Mesendoderm (in vitro differentiated cells): ENCODE measurements around the gene CTNNA1.

Source experiments
- DNase-seq: peaks from one replicate; pipeline ENCODE4 v3.0.0; 2013
- H2AK5ac ChIP-seq: 2 replicates; pipeline ENCODE4 v1.6.1; 2013; ENCODE audit warnings: low read length, inconsistent platforms
- H2BK120ac ChIP-seq: 2 replicates; pipeline ENCODE4 v1.6.1; 2013; ENCODE audit warnings: low read depth, mild to moderate bottlenecking, low read length, moderate library complexity, mixed read lengths
- H2BK15ac ChIP-seq: replicated peaks from 2 replicates; pipeline ENCODE4 v1.6.1; 2013; ENCODE audit warnings: low read depth, mild to moderate bottlenecking, moderate library complexity
- H2BK5ac ChIP-seq: 2 replicates; pipeline ENCODE4 v1.6.1; 2013; ENCODE audit warnings: low read length, inconsistent platforms
- H3K18ac ChIP-seq: 2 replicates; pipeline ENCODE4 v1.6.1; 2013; ENCODE audit warnings: mild to moderate bottlenecking, low read length, mixed read lengths
- H3K23ac ChIP-seq: one replicate; pipeline ENCODE4 v1.6.1; 2013; ENCODE audit warnings: low read length
- H3K27ac ChIP-seq: 2 replicates; pipeline ENCODE4 v1.5.1; 2013; ENCODE audit warnings: low read depth, mild to moderate bottlenecking, inconsistent platforms, low read length, moderate library complexity
- H3K27me3 ChIP-seq: 2 replicates; pipeline ENCODE4 v1.6.1; 2013; ENCODE audit warnings: low read length, control low read depth, mild to moderate bottlenecking, inconsistent platforms; ENCODE audit not compliant: insufficient read depth, poor library complexity
- H3K36me3 ChIP-seq: 2 replicates; pipeline ENCODE4 v1.6.1; 2013; ENCODE audit warnings: low read length, inconsistent platforms; ENCODE audit not compliant: control insufficient read depth, insufficient read depth
- H3K4ac ChIP-seq: one replicate; pipeline ENCODE4 v1.6.1; 2013; ENCODE audit warnings: low read depth, mild to moderate bottlenecking, low read length, moderate library complexity
- H3K4me1 ChIP-seq: 2 replicates; pipeline ENCODE4 v1.6.1; 2013; ENCODE audit warnings: low read depth, low read length, inconsistent platforms; ENCODE audit not compliant: control insufficient read depth
- H3K4me2 ChIP-seq: 2 replicates; pipeline ENCODE4 v1.6.1; 2013; ENCODE audit warnings: low read length
- H3K4me3 ChIP-seq: 2 replicates; pipeline ENCODE4 v1.5.1; 2013; ENCODE audit warnings: mild to moderate bottlenecking, low read length
- H3K56ac ChIP-seq: one replicate; pipeline ENCODE4 v1.6.1; 2013; ENCODE audit warnings: low read length
- H3K79me1 ChIP-seq: 2 replicates; pipeline ENCODE4 v1.6.1; 2013; ENCODE audit warnings: low read length, inconsistent platforms
- H3K79me2 ChIP-seq: 2 replicates; pipeline ENCODE4 v1.6.1; 2013; ENCODE audit warnings: mild to moderate bottlenecking, low read length; ENCODE audit not compliant: control insufficient read depth, insufficient read depth
- H3K9ac ChIP-seq: 2 replicates; pipeline ENCODE4 v1.6.1; 2013; ENCODE audit warnings: low read length, inconsistent platforms
- H4K5ac ChIP-seq: one replicate; pipeline ENCODE4 v1.6.1; 2013; ENCODE audit warnings: low read length
- H4K8ac ChIP-seq: one replicate; pipeline ENCODE4 v1.6.1; 2013; ENCODE audit warnings: low read depth, mild to moderate bottlenecking, control low read depth, low read length, moderate library complexity
- WGBS: extraction: QIAGEN DNeasy Blood & Tissue Kit; methylation state at CpG from one replicate; pipeline ENCODE4 v1.1.7; 2013; ENCODE audit warnings: low lambda C conversion rate, missing lambda C conversion rate; ENCODE audit not compliant: insufficient coverage; ENCODE audit errors: extremely low coverage; 5-methylcytosine and 5-hydroxymethylcytosine counted together

The CTNNA1 gene

GRCh38 chr5:138961729-138962128 is 208.5 kb downstream of the CTNNA1 start:
- Histone ChIP-seq H3K27ac (no peak overlapping the region), H3K4me3 (no peak overlapping the region)

GRCh38 chr5:138962614-138963370 is 209.6 kb downstream of the CTNNA1 start:
- no peak overlapping the region for H3K4me2 ChIP-seq

More at GRCh38 chr5:138961729-138962128, 208.5 kb downstream of the CTNNA1 start:
- peak overlapping the region; percentile 57 for H3K18ac ChIP-seq
- H2BK120ac ChIP-seq: no peak overlapping the region
- H2BK5ac ChIP-seq: no peak overlapping the region
- no CpG with 5 or more reads among the region's 1 CpG for WGBS
- H3K4me2 ChIP-seq: no peak overlapping the region
- H2AK5ac ChIP-seq: no peak overlapping the region
- no peaks in the 10 kb centered on the region for H3K79me1 ChIP-seq
- no peak overlapping the region for H4K8ac ChIP-seq
- DNase-seq: no peak
- H3K4me1 ChIP-seq: peaks cover 12% of the 10 kb centered on the region
- no peaks in the 10 kb centered on the region for H3K79me2 ChIP-seq
- no peak overlapping the region for H2BK15ac ChIP-seq
- H3K9ac ChIP-seq: no peak overlapping the region
- H4K5ac ChIP-seq: no peak overlapping the region
- H3K36me3 ChIP-seq: no peaks in the 10 kb centered on the region
- H3K23ac ChIP-seq: no peak overlapping the region
- H3K27me3 ChIP-seq: no peaks in the 10 kb centered on the region
- H3K4ac ChIP-seq: no peak overlapping the region
- H3K56ac ChIP-seq: peak overlapping the region; percentile 17

GRCh38 chr5:138963763-138964371 is 210.6 kb downstream of the CTNNA1 start:
- Histone ChIP-seq H3K36me3 (no peaks in the 10 kb centered on the region), H2BK5ac (no peak overlapping the region), H3K4ac (no peak overlapping the region), H3K4me1 (peaks cover 12% of the 10 kb centered on the region), H3K18ac (peak overlapping the region; percentile 81), H3K4me3 (no peak overlapping the region), H2BK15ac (peak overlapping the region; percentile 75), H2BK120ac (peak overlapping the region; percentile 74), H3K79me1 (no peaks in the 10 kb centered on the region), H4K5ac (no peak overlapping the region), H2AK5ac (peak overlapping the region; percentile 50), H3K27ac (no peak overlapping the region), H3K56ac (peak overlapping the region; percentile 50), H3K4me2 (no peak overlapping the region), H4K8ac (no peak overlapping the region), H3K23ac (no peak overlapping the region), H3K27me3 (no peaks in the 10 kb centered on the region), H3K79me2 (no peaks in the 10 kb centered on the region), H3K9ac (no peak overlapping the region)
- DNase-seq: peak; percentile 66
- WGBS: no CpG with 5 or more reads among the region's 13 CpGs

More at GRCh38 chr5:138962614-138963370, 209.6 kb downstream of the CTNNA1 start:
- Histone ChIP-seq H2BK5ac (peak overlapping the region; percentile 6), H3K27me3 (no peaks in the 10 kb centered on the region), H3K4me3 (no peak overlapping the region), H3K56ac (peak overlapping the region; percentile 61), H2AK5ac (no peak overlapping the region), H3K79me1 (no peaks in the 10 kb centered on the region), H4K8ac (no peak overlapping the region), H3K79me2 (no peaks in the 10 kb centered on the region), H2BK120ac (no peak overlapping the region), H3K4me1 (peaks cover 12% of the 10 kb centered on the region), H3K9ac (peak overlapping the region; percentile 7), H4K5ac (no peak overlapping the region), H3K23ac (no peak overlapping the region), H3K36me3 (no peaks in the 10 kb centered on the region), H3K18ac (peak overlapping the region; percentile 5), H3K27ac (peak overlapping the region; percentile 69), H3K4ac (no peak overlapping the region), H2BK15ac (no peak overlapping the region)
- WGBS: no CpG with 5 or more reads among the region's 4 CpGs
- peak; percentile 93 for DNase-seq

- Histone ChIP-seq H3K9ac (no peak overlapping the region), H3K18ac (no peak overlapping the region), H3K79me1 (no peaks in the 10 kb centered on the region), H3K4me3 (no peak overlapping the region), H4K8ac (no peak overlapping the region), H2BK5ac (no peak overlapping the region), H2BK15ac (no peak overlapping the region), H3K4ac (peak overlapping the region; percentile 38), H2AK5ac (no peak overlapping the region), H3K79me2 (no peaks in the 10 kb centered on the region), H3K36me3 (no peaks in the 10 kb centered on the region), H2BK120ac (no peak overlapping the region), H3K27me3 (no peaks in the 10 kb centered on the region), H3K23ac (no peak overlapping the region), H3K56ac (peak overlapping the region; percentile 44), H3K4me2 (no peak overlapping the region), H3K4me1 (peaks cover 12% of the 10 kb centered on the region), H4K5ac (no peak overlapping the region), H3K27ac (no peak overlapping the region)
- WGBS: no CpG with 5 or more reads among the region's 7 CpGs
- no peak for DNase-seq
Observed at GRCh38 chr5:138964647-138965201, 211.5 kb downstream of the CTNNA1 start.

- no peak overlapping the region for H3K4ac ChIP-seq
- no peak overlapping the region for H3K9ac ChIP-seq
- no peak overlapping the region for H2BK5ac ChIP-seq
- no peaks in the 10 kb centered on the region for H3K36me3 ChIP-seq
- no peaks in the 10 kb centered on the region for H3K79me2 ChIP-seq
- H3K23ac ChIP-seq: no peak overlapping the region
- H3K4me1 ChIP-seq: peaks cover 12% of the 10 kb centered on the region
- no peak overlapping the region for H3K27ac ChIP-seq
- H3K79me1 ChIP-seq: no peaks in the 10 kb centered on the region
- H2AK5ac ChIP-seq: no peak overlapping the region
- H3K4me3 ChIP-seq: no peak overlapping the region
- H3K27me3 ChIP-seq: no peaks in the 10 kb centered on the region
- no peak overlapping the region for H3K4me2 ChIP-seq
- WGBS: no CpG with 5 or more reads among the region's 2 CpGs
- H2BK15ac ChIP-seq: no peak overlapping the region
- H4K5ac ChIP-seq: no peak overlapping the region
- no peak overlapping the region for H4K8ac ChIP-seq
- H3K18ac ChIP-seq: no peak overlapping the region
- no peak overlapping the region for H3K56ac ChIP-seq
- no peak for DNase-seq
- H2BK120ac ChIP-seq: no peak overlapping the region
Observed at GRCh38 chr5:138965626-138966025, 212.4 kb downstream of the CTNNA1 start.
